Right lobe of liver (tissue), 6 donors: ENCODE results near the gene MYCBP2. TPM values are rescaled to one million over a fixed set of nuclear protein-coding genes. Genes with fewer than 3 reads are reported as not detected.

Experiments used
- ATAC-seq, 4 donors: fragments of 200-7000 bp; cut with Tn5 transposase; one replicate each; pipeline ENCODE4 v1.9.1; 2020; ENCODE audit warnings: mild to moderate bottlenecking in 4 of 4, moderate library complexity in 4 of 4
- DNase-seq, 3 donors: peaks; one replicate each; pipeline ENCODE4 v3.0.0-alpha.2; 2020
- H3K27ac ChIP-seq, 3 donors: fragments of 200-600 bp; one replicate each; pipeline ENCODE4 v1.8.0; 2022
- H3K27me3 ChIP-seq, 2 donors: fragments of 200-600 bp; one replicate each; pipeline ENCODE4 v1.8.0; 2022
- H3K36me3 ChIP-seq, 4 donors: fragments of 200-600 bp; sonication (generic) in 1 of 4; one replicate each; pipeline versions ENCODE4 v1.5.1 to v1.8.0; 2017 to 2022; ENCODE audit warnings: control low read depth in 1 of 4
- H3K4me1 ChIP-seq, 4 donors: fragments of 200-600 bp; sonication (generic) in 1 of 4; one replicate each; pipeline versions ENCODE4 v1.5.1 to v1.8.0; 2017 to 2022; ENCODE audit warnings: control low read depth in 1 of 4
- H3K4me3 ChIP-seq, 3 donors: fragments of 200-600 bp; one replicate each; pipeline ENCODE4 v1.8.0; 2022
- H3K9me3 ChIP-seq, 4 donors: fragments of 200-600 bp; sonication (generic) in 1 of 4; one replicate each; pipeline versions ENCODE4 v1.5.1 to v1.8.0; 2017 to 2022; ENCODE audit warnings: control low read depth in 1 of 4
- POLR2A ChIP-seq: fragments of 450-650 bp; IDR thresholded peaks from one replicate; pipeline ENCODE4 v1.6.1; 2017; ENCODE audit warnings: antibody characterized with exemption, mild to moderate bottlenecking
- WGBS: methylation state at CpG from one replicate; pipeline ENCODE4 v1.1.6; 2018; ENCODE audit warnings: low coverage, low lambda C conversion rate; ENCODE audit not compliant: insufficient coverage; ENCODE audit errors: missing lambda C conversion rate; 5-methylcytosine and 5-hydroxymethylcytosine counted together
- intact Hi-C, 2 donors: fragments of 100-400 bp; cut with DNase I; formaldehyde crosslinking; loops; one replicate each; pipeline versions ENCODE4 v1.11.2 to v1.14.1; 2022
- total RNA-seq, 6 experiments: library from RNA; depleted of rRNA in 2 of 6; stranded (reverse); fragments of >200 nt in 2 of 6; fragmentation: NEBNext Ultra II Directional in 3 of 6; extraction: Animal tissue kit (Norgen Biotek cat#: 25700) in 3 of 6; gene quantifications; one replicate each; pipeline versions ENCODE4 v1.1.0 to v1.2.4, GENCODE V29; 2016 to 2023
- TF ChIP-seq, protein P1 (sequence below), 4 donors: fragments of 200-600 bp in 3 of 4; fragments of 450-650 bp in 1 of 4; IDR thresholded peaks; one replicate each; pipeline versions ENCODE4 v1.5.1 to v1.8.0; 2016 to 2022; ENCODE audit warnings: antibody characterized with exemption in 4 of 4, mild to moderate bottlenecking in 2 of 4
- donor health status: DM: no; HTN: yes; CAD: no.
- donor health status: DM: no; HTN: no; CAD: no.
- donor health status: DM: no; HTN: no; CAD: no.
- donor health status: DM: no; HTN: yes; CAD: no.
- donor health status: DM: no; HTN: yes; CAD: no.

The MYCBP2 gene
- total RNA-seq, 6 experiments from 2014 or later: 27.8 to 50.1 (median 43.2) TPM

DNA sequence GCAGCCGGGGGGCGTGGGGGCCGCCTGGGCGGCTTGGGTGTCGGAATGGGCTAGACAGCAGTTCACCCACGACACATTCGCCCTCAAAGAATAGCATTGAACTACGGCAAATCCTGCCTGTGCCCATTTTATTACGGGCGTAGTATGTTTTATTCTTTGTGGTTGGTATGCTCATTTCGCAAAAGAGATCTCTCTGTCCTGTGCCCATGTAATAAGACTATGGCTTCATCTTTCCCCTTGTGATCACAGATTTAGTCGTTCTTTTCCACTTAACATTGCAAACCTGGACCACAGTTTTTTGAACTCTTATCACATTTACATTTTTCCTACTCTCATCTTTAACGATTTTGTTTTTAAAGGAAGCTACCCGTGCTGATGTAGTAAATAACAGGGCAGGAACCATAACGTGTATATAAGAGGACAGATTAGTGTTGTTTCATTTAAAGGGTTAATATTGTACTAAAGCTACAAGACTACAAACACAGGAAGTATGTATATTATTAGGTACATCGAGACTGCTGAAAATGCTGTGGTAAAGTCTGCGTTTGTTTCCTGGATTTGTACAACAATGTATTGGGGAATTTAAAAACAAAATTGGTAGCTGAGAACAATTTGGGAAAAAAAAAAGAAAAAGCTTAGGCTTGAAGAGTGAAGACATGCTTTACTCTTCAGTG lies 3.2 kb upstream of the MYCBP2 start:
- H3K4me1 ChIP-seq: peaks cover 0 to 24% (median 3%) of the 10 kb centered on the region in 4 donors
- no peaks in the 10 kb centered on the region for H3K27me3 ChIP-seq
- no peak for DNase-seq
- H3K9me3 ChIP-seq: no peaks in the 10 kb centered on the region
- WGBS: under 1% methylated on average over 10 of the region's 17 CpGs
- intact Hi-C loops: no loop called here
- TF ChIP-seq, protein P1, sequence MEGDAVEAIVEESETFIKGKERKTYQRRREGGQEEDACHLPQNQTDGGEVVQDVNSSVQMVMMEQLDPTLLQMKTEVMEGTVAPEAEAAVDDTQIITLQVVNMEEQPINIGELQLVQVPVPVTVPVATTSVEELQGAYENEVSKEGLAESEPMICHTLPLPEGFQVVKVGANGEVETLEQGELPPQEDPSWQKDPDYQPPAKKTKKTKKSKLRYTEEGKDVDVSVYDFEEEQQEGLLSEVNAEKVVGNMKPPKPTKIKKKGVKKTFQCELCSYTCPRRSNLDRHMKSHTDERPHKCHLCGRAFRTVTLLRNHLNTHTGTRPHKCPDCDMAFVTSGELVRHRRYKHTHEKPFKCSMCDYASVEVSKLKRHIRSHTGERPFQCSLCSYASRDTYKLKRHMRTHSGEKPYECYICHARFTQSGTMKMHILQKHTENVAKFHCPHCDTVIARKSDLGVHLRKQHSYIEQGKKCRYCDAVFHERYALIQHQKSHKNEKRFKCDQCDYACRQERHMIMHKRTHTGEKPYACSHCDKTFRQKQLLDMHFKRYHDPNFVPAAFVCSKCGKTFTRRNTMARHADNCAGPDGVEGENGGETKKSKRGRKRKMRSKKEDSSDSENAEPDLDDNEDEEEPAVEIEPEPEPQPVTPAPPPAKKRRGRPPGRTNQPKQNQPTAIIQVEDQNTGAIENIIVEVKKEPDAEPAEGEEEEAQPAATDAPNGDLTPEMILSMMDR (IDR thresholded peaks at IDR 0.05): no peak
- H3K27ac ChIP-seq: peak overlapping the region; percentile 76 to 96 (median 87)
- peak in 1 of 4 donors; percentile 1 for ATAC-seq
- H3K36me3 ChIP-seq: no peaks in the 10 kb centered on the region
- peak overlapping the region; percentile 67 to 87 (median 79) for H3K4me3 ChIP-seq

DNA sequence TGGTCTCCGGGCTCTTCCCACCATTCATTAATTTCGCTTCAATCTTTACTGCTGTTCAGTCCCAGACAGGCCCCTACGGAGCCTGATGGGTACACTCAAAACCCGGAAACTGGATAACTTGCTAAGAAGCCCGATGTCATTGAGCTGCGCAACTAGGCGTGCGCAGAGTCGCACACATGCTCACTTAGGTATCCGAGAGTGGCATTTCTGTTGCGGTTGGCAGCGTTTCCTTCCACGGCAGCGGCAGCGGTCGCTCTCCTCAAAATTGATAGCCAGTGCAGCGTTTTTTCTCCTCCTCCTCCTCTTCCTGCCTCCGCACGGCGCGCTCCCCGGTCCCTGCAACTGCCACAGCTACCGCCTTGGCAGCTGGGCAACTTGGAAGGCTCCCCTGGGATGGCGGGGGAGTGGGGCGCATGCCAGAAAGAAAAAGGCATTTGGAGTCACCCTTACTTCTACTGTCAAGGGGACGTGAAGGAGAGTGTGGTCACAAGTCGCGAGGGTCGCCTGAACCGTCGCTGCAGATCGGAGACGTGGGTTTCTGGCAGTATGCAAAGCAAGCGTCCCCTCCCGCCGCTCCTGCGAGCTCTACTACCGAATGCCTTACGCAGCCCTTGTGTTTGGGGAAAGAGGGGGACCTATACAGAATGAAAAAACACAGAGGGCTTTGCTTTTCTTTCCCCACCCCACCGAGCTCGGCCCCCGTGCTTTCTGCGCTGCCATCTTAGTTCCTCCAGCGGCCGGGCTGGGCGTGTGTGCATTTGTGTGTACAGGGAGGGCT lies 2.4 kb upstream of the MYCBP2 start:
- peak; percentile 84 to 92 (median 90) for DNase-seq
- H3K4me1 ChIP-seq: peaks cover 0 to 28% (median 3%) of the 10 kb centered on the region in 4 donors
- 0% methylated on average over 38 of the region's 46 CpGs for WGBS
- peak overlapping the region; percentile 76 to 96 (median 87) for H3K27ac ChIP-seq
- no peaks in the 10 kb centered on the region for H3K27me3 ChIP-seq
- no peaks in the 10 kb centered on the region for H3K36me3 ChIP-seq
- H3K4me3 ChIP-seq: peak overlapping the region; percentile 67 to 87 (median 79)
- no peaks in the 10 kb centered on the region for H3K9me3 ChIP-seq
- TF ChIP-seq, protein P1 (IDR thresholded peaks at IDR 0.05): no peak
- TF ChIP-seq POLR2A: peak; percentile 71
- intact Hi-C loops: no loop called here
- peak; percentile 73 to 82 (median 75) for ATAC-seq

DNA sequence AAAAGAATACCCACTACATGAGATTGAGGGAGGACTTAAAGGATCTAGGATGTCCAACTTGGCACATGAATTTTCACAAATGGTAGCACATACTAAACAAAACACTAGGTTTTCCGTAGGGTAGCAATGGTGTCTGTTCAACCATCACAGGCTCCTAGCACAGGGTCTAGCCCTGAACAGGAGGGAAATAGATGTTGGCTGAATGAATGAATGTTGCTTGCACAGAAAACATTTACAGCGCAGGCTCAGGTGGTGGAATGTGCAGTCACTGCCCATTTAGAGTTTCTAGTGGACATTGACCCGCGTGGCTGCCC lies 1.9 kb upstream of the MYCBP2 start:
- Histone ChIP-seq H3K4me3 (peak overlapping the region; percentile 67 to 87 (median 79)), H3K36me3 (no peaks in the 10 kb centered on the region), H3K27ac (peak overlapping the region; percentile 76 to 96 (median 87)), H3K4me1 (peaks cover 0 to 33% (median 3%) of the 10 kb centered on the region in 4 donors), H3K27me3 (no peaks in the 10 kb centered on the region), H3K9me3 (no peaks in the 10 kb centered on the region)
- TF ChIP-seq, protein P1 (IDR thresholded peaks at IDR 0.05): no peak
- TF ChIP-seq POLR2A: no peak
- intact Hi-C loops: no loop called here
- no peak for ATAC-seq
- 0% methylated on average over 4 of the region's 4 CpGs for WGBS
- no peak for DNase-seq

DNA sequence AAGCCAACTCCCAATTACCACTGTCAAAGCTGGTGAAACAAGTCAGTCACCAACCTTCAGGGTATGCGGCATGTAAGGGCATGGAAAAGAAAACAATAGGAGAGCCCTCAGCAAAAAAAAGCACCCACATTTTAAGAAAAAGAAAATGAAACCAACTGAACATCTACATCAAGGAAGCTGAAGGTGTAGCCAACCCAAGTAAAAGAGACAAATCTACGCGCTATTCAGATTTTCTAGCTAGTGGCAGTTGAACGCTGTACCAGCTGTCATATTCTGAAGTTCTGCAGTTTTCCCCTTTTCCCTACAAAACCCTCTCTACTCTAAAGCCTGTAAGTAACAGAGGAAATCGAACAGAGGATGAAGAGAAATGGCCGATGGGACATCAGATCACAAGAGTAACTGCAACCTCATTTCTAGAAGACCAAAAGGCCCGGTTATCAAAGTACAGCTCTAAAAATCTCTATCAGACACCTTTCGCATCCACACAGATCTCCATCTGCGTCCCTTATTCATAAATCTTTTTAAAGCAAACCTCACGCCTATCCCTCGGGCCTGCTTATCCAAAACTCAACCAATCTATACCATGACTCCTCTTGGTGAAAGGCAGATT lies 1.4 kb downstream of the MYCBP2 start:
- Histone ChIP-seq H3K4me1 (peaks cover 0 to 33% (median 3%) of the 10 kb centered on the region in 4 donors), H3K36me3 (no peaks in the 10 kb centered on the region), H3K27ac (peak overlapping the region; percentile 43 to 59 (median 56)), H3K9me3 (no peaks in the 10 kb centered on the region), H3K27me3 (no peaks in the 10 kb centered on the region), H3K4me3 (peak overlapping the region; percentile 40 to 87 (median 84))
- WGBS: 4% methylated on average over 11 of the region's 11 CpGs
- ATAC-seq (no peak), DNase-seq (no peak)
- TF ChIP-seq, protein P1 (IDR thresholded peaks at IDR 0.05): no peak
- TF ChIP-seq POLR2A: no peak
- intact Hi-C loops: no loop called here
